SHP77 (cell line): ENCODE data around the gene EPB41L2.
"Not testable (repeated sequence)": the region's sequence is repeated elsewhere in the genome, so short reads cannot be mapped to it uniquely, and the experiment has no call there.

ENCODE experiments used
- DNase-seq, 2 experiments: peaks; one replicate each; lab custom pipeline; 2025; lab: John Stamatoyannopoulos, UW

Gene EPB41L2

DNA sequence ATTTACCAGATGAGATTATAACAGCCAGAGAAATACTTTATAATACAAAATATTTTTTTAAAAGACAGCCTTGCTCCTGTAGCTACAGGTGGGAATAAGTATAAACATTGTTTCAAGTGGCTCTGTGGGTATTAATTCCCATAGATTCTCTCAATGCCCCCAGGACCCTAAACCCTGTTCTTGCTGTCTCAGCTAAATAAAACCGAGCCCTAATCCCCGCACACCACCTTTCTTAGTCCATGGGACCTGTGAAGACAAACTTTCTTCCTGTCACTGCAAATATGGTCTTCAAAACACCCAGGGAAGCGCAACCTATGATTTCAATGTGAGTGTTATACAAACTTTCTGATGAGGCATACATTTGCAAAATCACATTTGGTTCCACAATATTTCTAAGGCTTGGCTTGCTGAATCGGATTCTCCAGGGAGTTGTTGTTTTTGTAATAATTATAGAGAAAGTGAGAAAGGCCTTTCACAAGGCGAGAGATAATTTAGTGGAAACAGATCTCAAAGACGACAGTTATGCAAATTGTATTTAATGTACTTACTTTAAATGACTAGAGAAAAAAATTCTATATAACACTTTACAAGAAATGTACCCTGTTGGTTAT is 224.7 kb downstream of the EPB41L2 start:
- DNase-seq, result no peak

DNA sequence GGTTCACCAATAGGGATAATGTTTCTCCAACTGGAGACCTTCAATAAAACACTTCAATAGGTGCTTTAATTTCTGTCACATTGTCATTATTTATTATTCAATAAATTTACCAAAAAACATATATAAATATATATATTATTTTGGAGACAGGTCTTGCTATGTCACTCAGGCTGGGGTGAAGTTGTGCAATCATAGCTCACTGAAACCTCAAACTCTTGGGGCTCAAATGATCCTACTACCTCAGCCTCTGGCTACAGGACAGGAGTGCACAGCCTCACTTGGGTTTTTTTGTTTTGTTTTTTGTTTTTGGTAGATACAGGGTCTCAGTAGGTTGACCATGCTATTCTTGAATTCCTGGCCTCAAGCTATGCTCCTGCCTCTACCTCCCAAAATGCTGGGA is 226.0 kb downstream of the EPB41L2 start:
- no peak for DNase-seq

DNA sequence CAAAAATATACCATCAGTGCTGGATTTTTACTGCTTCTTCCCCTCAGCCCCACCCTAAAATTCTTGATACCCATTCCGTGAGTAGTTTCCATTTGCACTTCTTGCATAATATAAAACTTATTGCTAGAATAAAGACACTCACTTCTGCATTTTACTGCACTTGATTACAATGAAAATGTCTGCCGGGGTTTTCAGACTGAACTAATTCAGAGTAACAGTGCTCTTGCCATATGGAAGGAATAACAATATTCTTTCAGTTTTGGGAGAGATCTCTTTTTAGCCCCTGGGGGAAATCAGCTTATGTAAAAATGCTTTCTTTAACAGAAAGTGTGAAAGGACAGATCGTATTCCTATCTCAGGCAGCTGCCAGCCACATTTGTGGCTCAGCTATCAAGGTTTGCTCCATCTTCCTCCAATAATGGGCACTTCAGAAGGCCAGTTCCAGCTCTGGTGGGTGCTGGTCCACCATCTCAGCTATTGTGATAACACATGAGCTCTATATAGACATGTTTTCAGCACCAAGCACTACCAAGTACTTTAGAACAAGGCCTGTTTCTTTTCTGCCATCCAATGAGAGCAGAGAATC is 226.9 kb downstream of the EPB41L2 start:
- no peak for DNase-seq

DNA sequence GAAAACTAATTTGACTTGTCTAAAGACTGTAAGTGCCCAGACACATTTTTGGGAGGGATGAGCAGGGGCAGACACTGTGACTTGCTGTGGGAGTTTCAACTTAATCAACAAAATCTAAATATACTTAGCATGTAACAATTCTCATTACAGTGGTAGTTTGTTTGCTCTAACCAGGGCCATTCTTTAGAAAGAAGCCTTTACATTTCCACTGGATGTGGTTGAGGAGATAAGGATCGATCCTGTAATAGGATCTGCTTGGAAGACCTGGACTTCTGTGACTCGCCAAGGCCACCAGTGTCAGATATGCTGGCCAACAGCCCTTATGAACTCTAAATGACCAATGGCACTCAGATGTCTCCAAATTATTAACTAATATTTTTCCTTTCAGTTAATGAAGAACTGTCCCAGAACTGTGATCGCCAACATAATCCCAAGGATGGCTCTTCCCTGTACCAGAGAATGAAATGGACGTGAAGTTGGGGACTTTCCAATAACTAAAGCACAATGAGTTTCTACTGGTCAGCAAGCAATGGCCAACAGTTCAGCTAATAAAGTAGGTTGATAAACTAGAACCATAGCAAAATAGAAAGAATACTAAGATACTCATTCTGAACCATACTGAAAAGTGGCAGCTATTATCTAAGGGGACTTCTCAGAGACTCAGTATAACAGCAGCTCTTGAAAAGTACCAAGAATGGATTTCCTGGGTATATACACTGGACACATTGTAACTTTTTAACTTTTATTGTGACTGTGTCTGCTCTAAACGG is 228.4 kb downstream of the EPB41L2 start:
- no peak for DNase-seq

DNA sequence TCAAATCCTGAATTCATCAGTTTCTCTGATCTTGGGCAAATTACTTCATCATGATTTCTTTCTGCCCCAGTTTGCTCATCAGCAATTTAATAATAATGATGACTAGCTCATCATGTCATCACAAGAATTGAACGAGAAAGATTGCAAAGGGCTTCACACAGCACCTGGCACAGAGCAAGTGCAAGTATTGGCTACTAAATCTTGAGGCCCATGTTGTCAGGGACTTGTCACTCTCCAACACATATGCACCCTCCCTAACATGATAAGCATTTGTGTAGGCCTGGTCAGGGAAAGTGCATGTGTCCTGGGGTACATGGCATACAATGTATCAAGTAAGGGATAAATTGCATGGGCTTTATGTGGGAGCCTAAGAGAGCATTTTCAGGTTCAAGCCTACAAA is 229.5 kb downstream of the EPB41L2 start:
- DNase-seq, result no peak

DNA sequence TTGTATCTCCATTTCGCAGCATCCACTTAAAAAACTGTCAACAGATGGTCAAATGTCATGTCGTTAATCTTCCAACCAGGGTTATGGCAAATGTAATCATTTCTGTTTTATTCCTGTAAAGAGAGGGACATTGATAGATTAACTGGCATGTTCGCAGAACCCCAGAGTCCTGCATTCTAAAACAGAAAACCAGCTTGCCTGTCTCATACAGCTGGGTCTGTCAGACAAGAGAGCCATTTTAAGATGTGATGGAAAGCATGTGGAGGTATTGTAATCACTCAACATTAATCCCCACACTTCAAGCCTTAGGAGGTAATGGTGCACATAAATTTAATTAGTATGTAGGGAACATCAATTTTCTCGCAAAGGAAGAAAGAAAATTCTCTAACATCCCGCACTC is 231.4 kb downstream of the EPB41L2 start:
- DNase-seq, result no peak

DNA sequence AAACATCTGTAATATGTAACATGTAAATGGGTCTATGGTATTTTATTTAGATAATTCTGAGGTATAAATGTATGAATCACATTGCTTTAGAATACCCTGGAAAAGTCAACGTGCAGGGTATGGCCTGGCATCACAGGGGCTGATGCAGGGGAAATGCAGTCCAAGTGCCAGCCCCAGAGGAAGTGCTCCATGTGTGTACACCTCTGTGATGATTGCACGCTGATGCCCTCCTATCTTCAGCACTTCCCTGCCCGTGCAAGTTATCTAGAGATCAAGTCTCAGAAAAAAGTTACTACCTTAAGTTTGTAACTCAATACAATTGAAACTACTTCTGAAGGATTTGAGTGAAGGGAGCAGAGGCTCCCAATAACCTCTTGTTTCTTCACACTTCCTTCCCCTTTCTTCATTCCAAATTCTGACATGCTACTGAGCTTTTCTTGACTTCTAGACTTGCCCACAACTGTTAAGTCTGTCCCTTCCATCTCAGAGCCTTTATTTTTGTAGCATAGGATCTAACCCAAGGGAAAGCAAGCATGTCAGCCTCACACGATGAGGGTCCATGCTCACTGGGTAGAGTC is 233.6 kb downstream of the EPB41L2 start:
- no peak for DNase-seq

DNA sequence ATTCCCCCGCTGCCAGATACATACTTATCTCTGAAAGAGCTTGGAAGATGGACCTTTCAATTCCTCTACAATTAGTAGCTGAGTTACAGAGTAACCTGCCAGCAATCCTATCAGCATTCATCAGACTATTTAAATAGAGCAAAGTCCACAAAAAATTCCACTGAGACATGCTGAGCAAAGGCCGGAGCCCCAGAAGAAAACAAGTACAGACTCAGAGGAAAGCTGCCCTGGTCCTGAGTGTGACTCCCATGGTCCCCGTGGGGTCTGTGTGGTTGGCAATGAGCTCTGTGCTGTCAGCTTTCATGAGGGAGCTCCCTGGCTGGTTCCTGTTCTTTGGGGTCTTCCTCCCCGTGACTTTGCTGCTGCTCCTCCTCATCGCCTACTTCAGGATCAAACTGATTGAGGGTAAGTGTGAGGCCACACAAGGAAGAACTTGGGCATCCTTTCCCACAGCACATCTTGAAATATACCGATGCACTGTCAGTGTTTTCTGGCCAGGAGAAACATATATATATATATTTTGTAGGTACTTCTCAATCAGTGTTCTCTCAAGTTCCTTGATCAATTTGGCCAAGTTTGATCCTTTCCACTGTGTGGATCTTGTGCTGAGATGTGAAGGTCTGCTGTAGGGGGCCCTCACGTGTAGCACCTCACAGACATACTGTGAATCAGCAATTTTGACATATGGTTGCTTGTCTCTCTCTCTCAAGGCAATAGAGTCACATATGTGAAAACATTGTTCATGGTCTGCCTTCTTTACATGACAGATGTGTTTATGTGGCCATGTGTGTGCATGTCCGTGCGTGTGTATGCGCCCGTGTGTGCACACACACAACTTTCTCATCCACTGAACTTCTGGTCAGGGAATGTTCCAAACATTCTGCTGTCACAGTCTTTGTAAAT is 235.5 kb downstream of the EPB41L2 start, which contains the start of gene SMLR1:
SMLR1 (plus strand) TSS at position 160 of the 903 bp plus-strand sequence; CDS start at position 168, 8 bp downstream.
- no peak for DNase-seq

DNA sequence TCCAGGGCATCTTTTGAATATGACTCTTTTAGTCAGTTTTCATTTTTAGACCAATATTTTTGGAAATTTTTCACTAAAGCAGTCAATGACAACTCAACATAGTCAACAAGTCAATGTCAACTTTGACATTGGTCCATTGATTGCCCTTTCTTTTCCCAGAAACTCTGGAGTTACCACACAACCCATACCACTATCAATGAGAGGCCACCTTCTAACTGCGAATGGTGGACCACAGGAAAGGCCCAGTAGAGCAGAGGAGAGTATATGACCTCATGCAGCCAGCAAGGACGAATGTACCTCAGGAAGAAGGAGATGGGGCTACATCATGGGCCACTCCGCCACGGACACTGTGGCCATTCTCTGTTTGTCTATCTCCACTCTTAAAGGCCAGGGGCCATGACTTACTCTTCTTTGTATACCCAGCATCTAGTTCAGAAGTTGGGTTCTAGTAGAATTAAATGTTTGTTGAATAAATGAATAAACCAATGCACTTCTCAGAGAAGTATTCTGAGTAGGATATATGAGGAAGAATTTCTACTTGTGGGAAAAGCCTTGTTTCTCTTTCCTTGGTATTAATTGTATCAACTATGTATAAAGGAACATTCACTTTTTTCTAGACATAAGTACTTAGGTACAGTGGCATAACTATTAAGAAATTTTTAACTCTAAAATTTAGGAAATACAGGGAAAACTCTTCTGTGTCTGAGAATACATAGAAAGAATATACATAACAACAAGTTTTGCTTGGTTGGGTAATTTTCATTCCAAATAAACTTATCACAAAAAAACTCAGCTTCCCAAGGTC is 236.4 kb downstream of the EPB41L2 start:
- DNase-seq, result no peak

DNA sequence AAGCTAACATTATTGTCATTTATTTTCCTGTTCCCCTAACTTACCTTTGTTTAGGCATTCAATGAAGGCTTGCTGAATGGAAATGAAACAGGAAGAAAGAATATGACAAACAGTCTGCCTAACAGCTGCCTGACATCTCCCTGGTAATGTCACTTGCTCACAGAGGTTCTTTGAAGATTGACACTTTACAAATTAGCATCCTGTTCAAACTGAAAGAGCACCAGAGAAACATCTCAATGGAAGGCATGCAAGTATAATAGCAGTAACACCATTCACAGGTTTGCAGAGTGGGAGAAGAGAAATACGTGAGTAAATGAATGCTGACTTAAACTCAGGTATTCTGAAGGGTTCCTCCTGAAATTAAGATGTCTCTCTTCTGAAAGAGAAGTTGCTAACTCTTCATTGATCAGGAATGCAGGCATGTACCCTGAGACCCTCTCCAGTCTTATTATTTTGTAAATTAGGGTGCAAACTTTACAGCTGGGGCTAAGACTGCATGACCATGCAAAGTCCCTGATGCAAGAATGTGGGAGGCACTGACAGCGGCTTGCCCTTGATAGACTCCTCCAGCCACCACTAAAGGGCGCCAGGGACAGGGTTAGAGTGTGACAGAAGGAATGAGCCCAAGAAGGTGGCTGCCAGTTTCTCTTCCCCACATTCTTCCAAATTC is 237.1 kb downstream of the EPB41L2 start:
- no peak for DNase-seq

DNA sequence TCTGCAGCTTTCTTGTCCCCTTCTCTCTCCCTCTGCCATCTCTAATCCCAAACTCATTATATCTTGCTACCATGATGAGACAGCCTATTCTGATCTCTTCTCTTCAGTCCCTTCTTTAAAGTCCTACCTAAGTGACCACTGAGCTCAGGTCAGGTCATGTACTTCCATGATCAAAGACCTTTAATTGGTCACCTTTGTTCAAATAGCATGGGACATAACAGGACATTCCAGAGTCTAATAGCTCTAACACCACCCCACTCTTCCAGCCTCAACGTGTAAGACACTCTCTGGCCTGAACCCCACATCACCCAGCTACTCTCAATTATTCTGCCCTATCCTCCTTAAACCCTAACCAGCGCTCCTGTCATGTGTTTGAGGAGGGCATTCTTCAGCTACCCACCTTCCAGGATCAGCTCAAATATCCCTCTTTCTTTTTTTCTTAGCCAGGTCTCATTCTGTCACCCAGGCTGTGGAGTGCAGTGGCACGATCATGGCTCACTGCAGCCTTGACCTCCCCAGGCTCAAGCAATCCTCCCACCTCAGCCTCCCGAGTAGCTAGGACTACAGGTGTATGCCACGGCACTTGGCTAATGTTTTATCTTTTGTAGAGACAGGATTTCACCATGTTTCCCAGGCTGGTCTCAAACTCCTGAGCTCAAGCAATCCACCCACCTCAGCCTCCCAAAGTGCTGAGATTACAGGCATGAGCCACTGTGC is 237.9 kb downstream of the EPB41L2 start:
- no peak for DNase-seq

DNA sequence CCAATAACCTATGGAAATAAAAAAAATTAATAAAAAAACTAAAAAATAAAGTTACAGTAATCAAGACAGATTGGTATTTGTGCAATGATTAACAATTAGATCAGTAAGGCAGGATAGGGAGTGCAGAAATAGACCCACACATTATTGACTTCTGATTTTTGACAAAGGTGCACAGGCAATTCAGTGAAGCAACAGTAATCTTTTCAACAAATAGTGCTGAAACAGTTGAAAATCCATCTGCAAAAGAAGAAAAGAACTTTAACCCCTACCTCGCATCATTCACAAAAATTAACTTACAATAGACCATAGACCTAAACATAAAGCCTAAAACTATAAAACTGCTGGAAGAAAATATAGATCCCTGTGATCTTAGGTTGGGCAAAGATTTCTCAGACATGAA is 240.3 kb downstream of the EPB41L2 start:
- no peak for DNase-seq

DNA sequence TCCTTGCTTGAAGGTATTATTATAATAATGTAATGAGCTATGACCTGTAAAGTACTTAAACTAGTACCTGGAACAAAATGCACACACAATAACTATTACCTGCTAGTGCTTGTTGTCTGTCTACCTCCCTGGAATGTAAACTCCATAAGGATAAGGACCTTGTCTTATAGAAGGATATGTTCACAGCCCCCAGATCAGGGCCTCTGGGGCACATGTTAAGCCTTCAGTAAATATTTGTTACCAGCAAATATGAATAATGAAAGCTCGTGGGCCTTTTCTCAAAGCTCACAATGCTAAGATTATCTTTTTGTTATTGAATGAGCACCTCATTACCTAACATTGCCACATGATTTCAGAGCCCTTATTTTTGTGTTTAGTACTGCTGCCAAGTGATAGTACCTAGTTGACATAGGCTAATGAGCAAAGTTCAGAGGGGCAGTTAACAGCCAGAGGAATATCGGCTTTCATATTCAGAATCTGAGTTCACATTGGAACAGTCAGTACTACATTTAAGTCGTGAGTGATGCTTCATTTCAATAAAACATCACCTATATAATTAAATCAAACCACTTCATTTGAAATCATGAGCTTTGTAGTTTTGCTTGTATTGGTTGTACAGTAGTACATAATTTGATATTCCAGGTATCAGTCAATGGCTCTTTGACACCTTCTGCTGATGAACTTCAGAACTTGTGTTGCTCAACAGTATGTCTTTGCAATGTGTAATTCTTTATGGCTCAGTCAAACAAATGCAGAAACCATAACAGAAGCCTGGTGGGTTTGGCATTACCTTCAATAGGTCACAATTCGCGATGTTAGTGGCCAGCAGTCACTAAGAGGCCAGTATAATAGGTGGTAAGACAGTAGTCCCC is 247.6 kb downstream of the EPB41L2 start:
- no peak for DNase-seq

DNA sequence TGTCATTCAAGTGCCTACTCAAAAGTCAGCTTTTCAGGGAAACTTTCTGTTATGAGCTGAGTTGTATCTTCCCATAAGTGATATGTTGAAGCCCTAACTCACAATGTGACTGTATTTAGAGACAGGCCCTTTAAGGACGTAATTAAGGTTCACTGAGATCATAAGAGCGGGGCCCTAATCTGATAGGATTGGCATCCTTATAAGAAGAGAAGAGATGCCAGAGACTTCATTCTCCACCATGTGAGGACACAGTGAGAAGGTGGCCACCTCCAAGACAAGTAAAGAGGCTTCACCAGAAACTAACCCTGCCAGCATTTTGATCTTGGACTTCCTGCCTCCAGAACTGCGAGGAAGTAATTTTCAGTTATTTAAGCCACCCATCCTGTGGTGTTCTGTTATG is 248.5 kb downstream of the EPB41L2 start:
- no peak for DNase-seq

DNA sequence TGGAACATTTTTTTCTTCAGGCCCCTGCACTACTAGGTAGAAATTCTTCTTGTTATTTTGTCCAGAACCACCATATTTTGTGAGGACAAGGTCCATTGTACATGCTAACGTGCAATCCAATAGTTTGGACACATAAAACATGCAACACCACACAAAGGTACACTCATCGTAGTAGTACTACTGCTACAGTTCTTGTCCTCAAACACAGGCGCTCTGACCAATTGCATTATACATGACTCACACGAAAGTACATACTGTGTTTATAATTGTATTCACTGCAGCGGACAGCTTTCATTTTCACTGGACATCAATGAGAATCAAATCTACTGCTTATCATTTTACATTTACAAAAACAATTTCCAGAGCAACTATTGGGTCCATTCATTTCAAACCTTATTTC is 251.1 kb downstream of the EPB41L2 start:
- no peak for DNase-seq

DNA sequence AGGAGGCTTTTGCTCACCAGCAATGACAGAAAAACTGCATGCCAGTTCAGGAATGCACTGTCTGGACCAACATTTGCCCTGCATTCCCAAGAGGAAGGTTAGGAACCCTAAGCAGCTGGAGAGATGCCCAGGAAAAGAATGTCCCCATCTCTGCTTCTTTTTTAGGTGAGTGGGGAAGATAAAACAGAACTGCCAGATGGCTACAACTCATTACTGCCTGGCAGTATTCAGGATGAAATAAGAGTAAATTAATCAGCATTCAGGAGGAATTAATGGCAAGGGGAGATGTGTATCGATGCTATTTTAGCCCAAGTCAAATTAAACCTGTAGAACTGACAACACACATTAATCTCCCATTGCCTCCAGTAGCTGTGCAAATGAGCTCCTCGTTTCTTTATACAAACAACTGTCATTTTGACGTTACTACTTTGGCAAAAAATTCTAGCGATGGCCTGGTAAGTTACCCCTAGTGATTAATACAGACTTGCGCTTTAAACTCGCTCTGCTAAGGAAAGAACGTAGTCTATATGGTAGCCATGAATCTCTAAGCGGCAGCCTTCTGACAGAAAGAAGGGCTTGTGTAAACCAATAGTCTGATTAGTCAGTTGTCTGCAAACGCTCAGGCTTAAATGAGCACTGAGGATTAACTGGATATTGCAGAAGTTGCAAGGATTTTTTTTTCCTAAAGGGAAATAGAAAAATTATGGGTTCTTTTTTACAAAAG is 252.6 kb downstream of the EPB41L2 start:
- DNase-seq, result no peak

DNA sequence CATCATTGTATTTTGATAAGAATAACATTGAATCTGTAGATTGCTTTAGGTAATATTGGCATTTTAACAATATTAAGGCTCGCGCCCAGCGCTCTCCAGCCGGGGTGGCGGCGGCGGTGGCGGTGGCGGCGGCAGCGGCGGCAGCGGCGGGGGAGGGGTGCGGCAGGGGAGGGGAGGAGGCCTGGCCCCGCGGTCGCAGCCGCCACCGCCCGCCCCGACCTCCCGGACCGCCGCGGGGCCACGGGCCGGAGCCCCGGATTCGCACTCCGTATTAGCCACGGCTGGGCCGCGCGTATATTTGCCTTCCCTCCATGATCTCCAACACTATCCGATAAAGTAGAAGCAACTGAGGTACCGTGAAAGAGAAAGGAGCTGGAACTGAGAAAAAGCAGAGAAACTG is 261.7 kb downstream of the EPB41L2 start:
- DNase-seq, result not testable (repeated sequence)

DNA sequence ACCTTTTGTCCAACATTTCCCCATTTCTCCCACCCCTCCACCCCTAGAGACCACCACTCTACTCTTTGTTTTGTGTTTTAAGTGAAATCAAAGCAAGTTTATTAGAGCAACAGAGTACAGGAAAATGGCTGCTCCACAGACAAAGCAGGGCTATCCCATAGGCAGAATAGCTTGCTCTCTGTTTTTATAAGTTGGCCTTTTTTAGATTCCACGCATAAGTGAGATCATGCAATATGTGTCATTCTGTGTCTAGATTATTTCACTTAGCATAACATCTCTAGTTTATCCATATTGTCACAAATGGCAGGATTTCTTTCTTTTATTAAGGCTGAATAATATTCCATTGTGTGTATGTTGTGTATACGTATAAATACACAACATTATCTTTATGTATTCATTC is 266.0 kb downstream of the EPB41L2 start:
- DNase-seq, result no peak
